Measurements from ENCODE around the gene DPM2.

DPM2 gene

GRCh38 chr9:127937388-127938297 lies at the start of gene DPM2:
DPM2 (minus strand) TSS chr9:127937854; CDS start chr9:127937820, 34 bp downstream.
- DNase-seq (ENCODE audit: low read depth in 2 of 2), result peak; percentile 53 to 69

GRCh38 chr9:127987103-127987614 lies 49.5 kb upstream of the DPM2 start:
- DNase-seq (ENCODE audit: low read depth in 2 of 2), result no peak

- no peak for DNase-seq (ENCODE audit: low read depth in 2 of 2)
Measured at GRCh38 chr9:127985011-127985410, 47.4 kb upstream of the DPM2 start.

GRCh38 chr9:127983847-127984289 lies 46.2 kb upstream of the DPM2 start:
- no peak for DNase-seq (ENCODE audit: low read depth in 2 of 2)

- DNase-seq (ENCODE audit: low read depth in 2 of 2), result no peak
Measured at GRCh38 chr9:127982912-127983311, 45.3 kb upstream of the DPM2 start.

GRCh38 chr9:127981559-127982121 lies 44.0 kb upstream of the DPM2 start:
- DNase-seq (ENCODE audit: low read depth in 2 of 2), result no peak

- DNase-seq (ENCODE audit: low read depth in 2 of 2), result peak; percentile 94 to 96
Measured at GRCh38 chr9:127980706-127981558, 43.3 kb upstream of the DPM2 start, which contains the start of gene EEIG1. EEIG1 (minus strand) TSS chr9:127980989; CDS start chr9:127980137, 852 bp downstream.

- DNase-seq (ENCODE audit: low read depth in 2 of 2), result no peak
Measured at GRCh38 chr9:127980060-127980705, 42.5 kb upstream of the DPM2 start.

- no peak for DNase-seq (ENCODE audit: low read depth in 2 of 2)
Measured at GRCh38 chr9:127979333-127980059, 41.8 kb upstream of the DPM2 start.

- no peak for DNase-seq (ENCODE audit: low read depth in 2 of 2)
Measured at GRCh38 chr9:127979015-127979332, 41.3 kb upstream of the DPM2 start.

- no peak for DNase-seq (ENCODE audit: low read depth in 2 of 2)
Measured at GRCh38 chr9:127977884-127978647, 40.4 kb upstream of the DPM2 start.

GRCh38 chr9:127977009-127977883 lies 39.6 kb upstream of the DPM2 start:
- DNase-seq (ENCODE audit: low read depth in 2 of 2), result no peak

- DNase-seq (ENCODE audit: low read depth in 2 of 2), result no peak
Measured at GRCh38 chr9:127976498-127976897, 38.8 kb upstream of the DPM2 start.

- no peak for DNase-seq (ENCODE audit: low read depth in 2 of 2)
Measured at GRCh38 chr9:127975376-127976315, 38.0 kb upstream of the DPM2 start.

- no peak for DNase-seq (ENCODE audit: low read depth in 2 of 2)
Measured at GRCh38 chr9:127974769-127975261, 37.2 kb upstream of the DPM2 start.

- no peak for DNase-seq (ENCODE audit: low read depth in 2 of 2)
Measured at GRCh38 chr9:127974001-127974768, 36.5 kb upstream of the DPM2 start.

Measured in stimulated activated CD8-positive, alpha-beta memory T cell treated with anti-CD3 and anti-CD28 coated beads, Interleukin-2, amount 100 ng/mL, for 1 hour (primary cell).